Left renal pelvis (tissue), 4 donors: ENCODE results near the gene LAMA5. TPM values are rescaled to one million over a fixed set of nuclear protein-coding genes. Genes with fewer than 3 reads are reported as not detected.
A peak's percentile ranks its signal among the peaks of the same experiment; 100 is the strongest.

Experiments used
- DNase-seq, 4 donors: peaks; one replicate each; pipeline ENCODE4 v3.0.0-alpha.2; 2013; ENCODE audit warnings: low read depth in 4 of 4, low spot score in 3 of 4
- polyA plus RNA-seq, 4 donors: library from polyadenylated mRNA; unstranded; fragments of 120-200 nt; gene quantifications; one replicate each; pipeline ENCODE4 v1.2.1, GENCODE V29; 2013; ENCODE audit not compliant: insufficient read length in 4 of 4

LAMA5 gene, protein sequence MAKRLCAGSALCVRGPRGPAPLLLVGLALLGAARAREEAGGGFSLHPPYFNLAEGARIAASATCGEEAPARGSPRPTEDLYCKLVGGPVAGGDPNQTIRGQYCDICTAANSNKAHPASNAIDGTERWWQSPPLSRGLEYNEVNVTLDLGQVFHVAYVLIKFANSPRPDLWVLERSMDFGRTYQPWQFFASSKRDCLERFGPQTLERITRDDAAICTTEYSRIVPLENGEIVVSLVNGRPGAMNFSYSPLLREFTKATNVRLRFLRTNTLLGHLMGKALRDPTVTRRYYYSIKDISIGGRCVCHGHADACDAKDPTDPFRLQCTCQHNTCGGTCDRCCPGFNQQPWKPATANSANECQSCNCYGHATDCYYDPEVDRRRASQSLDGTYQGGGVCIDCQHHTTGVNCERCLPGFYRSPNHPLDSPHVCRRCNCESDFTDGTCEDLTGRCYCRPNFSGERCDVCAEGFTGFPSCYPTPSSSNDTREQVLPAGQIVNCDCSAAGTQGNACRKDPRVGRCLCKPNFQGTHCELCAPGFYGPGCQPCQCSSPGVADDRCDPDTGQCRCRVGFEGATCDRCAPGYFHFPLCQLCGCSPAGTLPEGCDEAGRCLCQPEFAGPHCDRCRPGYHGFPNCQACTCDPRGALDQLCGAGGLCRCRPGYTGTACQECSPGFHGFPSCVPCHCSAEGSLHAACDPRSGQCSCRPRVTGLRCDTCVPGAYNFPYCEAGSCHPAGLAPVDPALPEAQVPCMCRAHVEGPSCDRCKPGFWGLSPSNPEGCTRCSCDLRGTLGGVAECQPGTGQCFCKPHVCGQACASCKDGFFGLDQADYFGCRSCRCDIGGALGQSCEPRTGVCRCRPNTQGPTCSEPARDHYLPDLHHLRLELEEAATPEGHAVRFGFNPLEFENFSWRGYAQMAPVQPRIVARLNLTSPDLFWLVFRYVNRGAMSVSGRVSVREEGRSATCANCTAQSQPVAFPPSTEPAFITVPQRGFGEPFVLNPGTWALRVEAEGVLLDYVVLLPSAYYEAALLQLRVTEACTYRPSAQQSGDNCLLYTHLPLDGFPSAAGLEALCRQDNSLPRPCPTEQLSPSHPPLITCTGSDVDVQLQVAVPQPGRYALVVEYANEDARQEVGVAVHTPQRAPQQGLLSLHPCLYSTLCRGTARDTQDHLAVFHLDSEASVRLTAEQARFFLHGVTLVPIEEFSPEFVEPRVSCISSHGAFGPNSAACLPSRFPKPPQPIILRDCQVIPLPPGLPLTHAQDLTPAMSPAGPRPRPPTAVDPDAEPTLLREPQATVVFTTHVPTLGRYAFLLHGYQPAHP (N-terminal part only)
- 100 to 1,000 TPM in 2 of 4 donors, 10 to 100 TPM in 2; 32.0 to 182 (median 104) TPM for polyA plus RNA-seq

DNA sequence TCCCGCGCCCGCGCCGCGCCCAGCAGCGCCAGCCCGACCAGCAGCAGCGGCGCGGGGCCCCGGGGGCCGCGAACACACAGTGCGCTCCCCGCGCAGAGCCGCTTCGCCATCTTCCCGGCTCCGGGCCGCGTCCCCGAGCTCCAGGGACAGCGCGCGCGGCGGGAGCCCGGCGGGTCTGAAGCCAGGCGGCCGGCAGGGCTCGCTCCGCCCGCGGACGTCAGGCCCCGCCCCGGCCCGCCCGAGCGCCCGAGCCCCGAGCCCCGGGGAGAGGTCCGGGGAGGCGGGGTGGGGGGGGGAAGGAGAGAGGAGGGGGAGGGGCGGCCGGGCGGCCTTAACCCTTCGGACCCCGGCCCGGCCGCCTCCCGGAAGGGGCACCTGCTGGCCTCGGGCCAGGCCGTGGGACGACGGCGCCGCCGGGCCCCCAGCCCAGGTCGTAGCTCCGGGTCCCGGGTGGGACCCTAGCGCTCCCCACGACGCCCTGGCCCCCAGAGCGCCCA, at the start of gene LAMA5:
TSS of gene LAMA5 (minus strand) at position 177 of the 497 bp plus-strand sequence. CDS start at position 110, 67 bp downstream.
- DNase-seq, result no peak

DNA sequence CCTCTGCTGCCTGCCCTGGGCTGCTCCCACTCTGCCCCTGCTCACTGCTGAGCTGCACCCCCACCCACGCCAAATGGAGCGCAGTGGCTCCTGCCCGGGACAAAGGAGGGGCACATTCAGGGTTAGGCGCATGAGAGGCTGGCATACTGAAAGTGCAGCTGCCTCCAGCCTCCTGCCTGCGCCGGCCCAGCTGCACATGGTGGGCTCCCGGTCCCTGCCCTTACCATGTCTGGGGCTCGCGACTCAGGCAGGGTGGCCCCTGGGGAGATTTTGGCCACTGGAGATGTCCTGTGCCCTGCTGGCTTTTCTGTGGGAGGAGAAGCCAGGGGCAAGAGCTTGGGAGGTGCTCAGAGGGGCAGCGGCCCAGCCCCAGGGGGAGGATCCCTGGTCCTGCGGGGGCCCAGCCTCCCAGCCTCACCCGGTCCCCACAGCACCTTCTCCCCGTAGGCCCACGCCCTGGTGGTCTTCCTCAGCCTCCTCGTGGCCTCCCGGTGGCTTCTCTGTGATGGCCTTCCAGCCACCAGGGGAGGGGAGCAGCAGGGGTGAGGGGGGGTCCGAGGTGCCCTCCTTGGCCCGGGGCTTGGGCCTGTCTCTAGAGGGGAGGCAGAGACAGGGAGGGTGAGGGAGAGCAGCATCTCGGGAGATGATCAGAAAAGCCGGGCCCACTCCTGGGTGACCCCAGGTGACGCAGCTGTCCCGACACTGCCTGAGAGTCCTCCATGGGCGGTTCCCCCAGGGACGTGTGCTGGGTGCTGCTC, 48.4 kb upstream of the LAMA5 start:
- DNase-seq, result no peak

DNA sequence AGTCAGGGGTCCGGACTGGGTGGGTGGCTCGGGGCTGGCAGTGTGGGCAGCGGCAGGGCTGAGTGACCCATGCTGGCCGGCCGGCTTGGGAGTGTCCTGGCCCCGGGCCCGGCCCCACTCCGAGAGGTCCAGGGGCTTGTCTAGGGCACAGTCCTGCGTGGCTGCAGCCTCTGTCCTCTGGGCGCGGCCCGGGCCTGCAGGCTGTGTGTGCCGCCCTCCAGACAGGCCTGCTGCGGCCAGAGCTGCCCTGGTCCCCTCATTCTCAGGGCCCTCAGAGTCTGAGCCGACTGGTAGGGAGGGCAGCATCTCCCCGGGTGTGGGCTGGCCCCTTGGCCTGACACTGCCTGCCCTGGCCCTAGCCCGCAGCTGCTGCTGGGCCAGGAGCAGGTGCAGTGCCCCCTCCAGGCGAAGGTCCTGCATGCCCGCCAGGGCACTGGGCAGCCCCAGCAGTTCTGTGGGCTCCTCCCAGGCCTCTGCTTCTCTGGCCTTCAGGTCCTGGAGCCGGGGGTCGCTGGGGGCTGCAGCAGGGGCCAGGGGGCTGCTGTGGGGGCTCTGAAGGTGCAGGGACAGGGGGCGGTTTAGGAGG, 46.9 kb upstream of the LAMA5 start:
- no peak for DNase-seq

DNA sequence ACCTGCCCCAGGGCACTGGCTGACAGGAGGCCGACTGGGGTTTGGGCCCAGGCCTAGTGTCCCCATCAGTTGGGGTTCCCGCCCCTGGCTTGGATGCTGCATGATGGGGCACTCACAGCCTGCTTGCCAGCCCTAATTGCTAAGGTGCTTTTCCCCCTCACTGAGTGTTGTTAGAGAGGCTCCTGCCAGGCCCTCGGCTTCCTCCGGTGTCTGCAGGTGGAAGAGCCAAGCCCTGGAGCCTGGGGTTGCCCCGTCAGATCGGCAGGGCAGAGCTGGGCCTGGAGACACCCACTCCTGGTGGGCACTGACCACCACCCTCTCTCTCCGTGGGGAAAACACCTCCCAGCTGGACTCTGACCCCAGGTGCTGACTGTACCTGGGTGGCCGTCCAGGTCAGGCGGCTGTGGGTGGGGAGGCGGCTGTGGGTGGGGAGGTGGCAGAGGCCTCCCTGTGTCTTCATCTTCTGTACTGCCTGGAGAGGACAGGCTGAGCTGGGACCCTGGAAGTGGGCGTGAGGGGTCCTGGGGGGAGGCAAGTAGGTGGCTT, 46.0 kb upstream of the LAMA5 start:
- DNase-seq, result no peak

DNA sequence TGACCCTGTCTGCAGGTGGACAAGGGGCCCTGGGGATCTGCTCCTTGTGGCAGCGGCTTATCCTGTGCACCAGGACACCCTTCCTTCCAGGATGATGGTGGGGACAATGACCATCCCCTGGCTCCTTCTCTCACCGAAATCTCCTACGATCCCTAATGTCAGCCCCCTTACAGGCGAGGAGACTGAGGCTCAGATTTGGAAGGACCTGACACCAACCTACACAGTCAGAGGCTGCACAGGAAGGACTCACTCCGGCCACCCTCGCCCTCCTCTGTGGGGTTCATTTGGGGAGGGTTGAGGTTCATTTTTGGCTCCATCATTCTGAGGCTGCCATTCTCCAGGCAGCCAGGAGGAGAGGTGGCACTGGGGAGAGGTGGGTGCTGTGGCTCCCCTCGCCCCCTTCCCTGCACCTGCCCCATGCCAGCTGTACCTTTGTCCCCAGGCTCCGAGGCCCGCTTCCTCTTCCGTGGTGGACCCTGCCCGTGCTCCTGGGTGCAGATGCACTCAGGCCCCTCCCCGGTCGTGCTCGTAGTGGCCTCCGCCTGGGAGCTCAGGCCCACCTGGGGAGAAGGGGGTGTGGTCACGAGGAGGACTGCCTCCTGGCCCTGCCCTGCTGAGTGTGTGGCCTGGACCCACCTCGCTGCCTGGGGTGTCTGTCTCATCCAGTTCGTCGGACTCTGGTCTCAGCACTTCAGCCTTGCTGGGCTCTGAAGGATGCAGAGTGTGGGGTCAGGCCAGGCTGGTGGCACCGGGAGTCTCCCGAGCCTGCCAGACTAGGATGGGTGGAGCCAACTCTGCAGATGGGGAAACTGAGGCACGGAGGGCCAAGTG, 45.3 kb upstream of the LAMA5 start:
- no peak for DNase-seq

DNA sequence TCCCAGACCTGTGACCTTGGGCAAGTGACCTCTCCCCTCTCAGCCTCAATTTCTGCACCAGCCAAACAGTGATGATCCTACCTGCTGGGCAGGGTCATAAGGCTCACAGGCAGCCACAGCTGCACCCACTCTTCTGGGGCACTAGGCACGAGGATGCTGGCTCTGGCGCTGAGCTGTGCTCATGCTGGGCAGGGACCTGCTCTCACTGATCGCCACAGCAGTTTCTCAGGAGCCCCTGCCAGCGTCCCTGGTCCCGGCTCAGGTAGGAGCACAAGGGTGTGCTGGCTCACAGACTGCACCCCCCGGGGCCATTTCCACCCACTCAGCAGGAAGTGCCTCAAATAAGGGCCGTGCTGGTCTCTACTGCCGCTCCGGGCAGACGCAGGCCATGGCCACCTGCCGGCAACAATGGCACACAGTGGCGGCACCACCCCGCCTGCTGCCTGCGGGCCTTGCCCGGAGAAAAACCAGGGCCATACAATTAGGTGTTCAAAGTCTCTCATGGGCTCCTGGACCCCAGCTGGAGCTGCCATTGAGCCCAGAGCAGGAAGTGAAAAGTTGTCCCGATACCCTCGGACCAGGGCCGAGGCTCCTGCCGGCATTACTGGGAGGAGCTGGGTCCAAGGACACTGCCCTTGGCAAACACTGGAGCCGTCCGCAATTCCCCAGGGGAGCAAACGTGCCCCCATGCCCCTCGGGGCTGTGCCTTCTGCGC, 44.5 kb upstream of the LAMA5 start:
- no peak for DNase-seq

DNA sequence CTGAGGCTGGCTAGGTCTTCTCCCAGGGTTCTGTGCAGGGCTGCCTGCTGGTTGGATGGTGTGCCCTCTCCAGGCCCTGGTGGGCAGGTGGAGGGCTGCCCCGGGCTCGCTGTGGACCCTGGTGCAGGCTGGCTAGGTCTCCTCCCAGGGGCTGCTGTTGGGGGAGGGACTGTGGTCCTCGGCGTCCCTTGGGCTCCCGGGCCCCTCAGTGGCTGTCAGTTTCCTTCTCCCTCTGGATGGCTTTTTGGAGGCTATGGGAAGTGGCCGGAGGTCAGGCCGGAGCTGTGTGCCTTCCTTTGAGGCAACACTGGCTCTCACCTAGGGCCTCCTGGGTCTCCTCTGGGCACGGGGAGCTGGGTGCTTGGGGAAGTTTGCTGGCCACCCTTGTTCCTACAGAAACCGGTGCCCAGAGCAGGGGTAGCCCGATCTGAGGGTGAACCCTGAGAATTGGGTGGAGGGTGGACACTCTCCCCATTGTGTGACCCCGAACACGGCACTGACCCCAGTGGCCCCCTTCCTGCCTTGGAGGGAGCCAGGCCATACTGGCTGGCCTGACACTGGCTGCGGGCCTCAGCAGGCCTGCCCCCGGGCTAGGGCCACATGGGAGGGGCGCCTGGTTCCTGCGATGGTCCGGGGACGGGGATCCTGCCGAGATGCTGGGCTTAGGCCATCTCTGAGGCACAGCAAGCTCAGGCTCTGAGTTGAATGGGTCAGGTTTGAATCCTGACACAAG, 43.8 kb upstream of the LAMA5 start:
- DNase-seq, result no peak

DNA sequence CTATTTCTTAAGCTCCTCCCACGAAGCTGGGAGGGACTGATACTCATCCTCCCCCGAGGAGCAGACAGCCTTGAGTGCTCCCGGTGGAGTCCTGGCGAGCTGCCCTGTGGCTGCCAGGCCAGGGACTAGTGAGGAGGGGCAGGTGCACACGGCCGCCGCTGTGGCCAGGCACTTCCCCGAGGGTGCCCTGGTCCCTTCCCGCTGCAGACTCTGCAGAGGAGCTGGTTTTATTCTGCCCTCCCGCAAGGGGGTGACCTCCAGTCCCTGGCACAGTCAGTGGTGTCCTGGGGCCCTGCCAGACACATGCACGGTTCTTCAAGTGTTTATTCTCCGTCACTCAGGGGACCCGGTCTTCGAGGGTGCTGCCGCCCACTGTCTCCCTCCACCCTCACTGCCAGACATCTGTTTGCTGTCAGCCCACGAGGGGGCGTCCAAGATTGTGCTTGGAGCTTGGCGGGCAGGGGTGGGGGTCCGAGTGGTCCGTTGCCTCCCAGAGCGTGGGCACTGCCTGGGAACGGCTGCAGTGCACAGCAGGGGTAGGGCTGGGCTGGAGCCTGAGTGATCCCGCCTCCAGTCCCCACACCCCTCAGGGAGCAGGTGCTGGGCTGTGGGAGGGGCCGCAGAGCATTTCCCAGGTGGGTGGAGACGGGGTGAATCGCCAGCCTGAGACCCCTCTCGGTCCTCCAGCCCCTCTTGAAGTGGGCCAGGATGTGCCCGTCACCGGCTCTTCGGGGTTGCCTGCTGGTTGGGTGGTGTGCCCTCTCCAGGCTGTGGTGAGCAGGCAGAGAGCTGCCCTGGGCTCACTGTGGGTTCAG, 43.0 kb upstream of the LAMA5 start:
- DNase-seq, result peak in 1 of 4 donors; percentile 50

DNA sequence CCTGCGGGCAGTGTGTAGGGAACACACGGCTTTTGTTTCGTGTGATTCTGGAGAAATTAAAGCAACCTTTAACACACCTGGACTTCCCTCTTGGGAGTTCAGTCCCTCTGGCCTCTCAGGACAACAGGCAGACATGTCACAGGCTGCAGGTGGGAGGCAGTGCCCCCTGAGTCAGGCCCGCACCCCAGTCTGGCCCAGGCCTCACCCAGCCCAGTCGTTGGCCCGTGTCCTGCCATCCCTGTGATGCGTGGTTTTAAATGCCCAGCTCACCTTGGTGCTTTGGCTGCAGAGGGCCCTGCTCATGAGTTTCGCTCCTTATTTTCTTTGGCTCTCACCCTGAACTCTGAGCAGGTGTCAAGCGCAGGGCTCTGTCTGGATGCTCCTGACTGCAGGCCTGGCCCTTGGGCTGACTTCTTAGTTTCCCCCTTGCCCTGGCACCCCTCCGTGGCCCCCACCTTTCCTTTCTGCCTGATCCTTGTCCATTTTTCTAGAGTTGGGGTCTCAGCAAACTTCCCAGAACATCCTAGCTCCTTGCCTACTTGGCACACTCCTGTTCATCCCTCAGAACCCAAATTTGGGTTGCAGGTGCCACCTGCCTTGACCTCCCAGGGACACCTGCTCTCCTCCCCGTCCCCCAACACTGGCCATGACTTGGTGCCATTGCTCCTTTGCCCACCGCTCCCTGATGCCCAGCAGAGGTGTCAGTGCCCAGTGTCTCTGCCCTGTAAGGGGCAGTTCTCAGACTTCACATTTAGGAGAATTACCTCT, 42.2 kb upstream of the LAMA5 start:
- DNase-seq, result no peak

DNA sequence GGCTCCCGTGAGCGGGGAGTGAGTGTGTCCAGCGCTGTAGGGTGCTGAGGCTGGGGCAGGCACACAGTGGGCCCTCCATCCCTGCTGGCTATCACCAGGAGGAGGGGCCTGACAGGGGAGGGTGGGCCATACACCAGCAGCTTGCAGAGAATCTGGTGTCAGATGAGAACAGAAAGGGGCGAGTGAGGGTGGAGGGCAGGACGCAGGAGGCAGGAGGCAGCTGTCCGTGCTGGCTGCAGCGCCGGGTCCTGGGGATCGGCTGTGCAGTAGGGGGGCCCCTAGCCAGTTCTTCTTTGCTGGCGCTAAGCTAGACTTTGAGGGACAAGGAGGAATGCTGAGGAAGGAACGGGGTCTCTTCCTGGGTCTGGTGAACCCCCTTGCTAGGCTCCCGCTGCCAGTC, 41.5 kb upstream of the LAMA5 start:
- no peak for DNase-seq

DNA sequence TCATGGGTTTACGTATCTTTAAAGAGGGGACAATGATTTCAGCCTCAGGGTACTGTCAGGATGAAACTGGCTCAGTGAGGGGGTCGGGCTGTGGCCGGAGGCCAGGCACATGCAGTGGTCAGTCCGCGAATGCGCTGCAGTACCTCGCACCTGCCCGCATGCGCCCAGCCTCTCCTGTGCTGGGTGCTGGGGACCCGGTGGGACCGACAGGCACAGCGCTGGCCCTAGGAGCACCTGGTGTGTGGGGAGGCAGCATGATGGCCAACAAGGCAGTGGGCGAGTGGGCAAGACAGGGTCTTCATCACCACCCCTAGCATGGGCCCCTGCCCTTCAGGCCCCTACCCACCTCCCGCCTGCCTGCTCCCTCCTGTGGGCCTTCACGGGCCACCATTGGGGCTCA, 40.9 kb upstream of the LAMA5 start:
- DNase-seq, result no peak

DNA sequence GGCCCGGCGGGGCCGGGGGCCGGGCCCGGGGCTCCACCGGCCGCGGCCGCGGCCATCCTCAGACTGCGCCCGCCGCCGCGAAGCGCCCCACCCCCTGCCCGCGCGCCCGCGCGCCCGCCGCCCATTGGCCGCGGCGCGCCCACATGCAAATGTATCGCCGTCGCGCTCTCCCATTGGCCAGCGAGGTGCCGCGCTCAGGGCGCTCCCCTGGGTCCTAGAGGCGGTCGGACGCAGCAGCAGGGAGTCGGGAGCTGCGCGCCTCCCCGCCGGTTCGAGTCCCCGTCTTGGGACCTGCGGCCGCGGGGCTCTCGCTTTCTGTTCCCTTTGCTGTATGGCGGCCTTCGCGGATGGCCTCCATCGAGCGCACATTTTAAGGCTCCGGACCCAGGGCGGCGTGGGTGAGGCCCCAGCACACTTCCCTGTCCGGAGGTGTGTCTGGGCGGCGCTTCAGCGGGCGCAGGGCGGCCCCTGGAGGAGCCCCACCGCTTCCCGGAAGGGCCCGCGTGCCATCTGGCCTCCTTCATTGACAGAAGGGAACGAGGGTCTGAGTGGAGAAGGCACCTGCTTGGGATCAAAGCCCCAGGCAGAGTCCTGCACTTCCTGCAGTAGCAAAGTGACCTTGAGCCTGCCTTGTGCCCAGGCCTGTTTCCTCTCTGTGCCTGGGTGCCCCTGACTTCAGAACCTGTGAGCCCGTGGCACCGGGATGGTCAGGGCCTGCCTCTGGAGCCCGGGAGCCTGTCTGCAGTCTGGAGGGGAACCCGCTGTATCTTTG, 40.3 kb upstream of the LAMA5 start, which contains the start of gene CABLES2:
TSS of gene CABLES2 (minus strand) at position 65 of the 772 bp plus-strand sequence. CDS start at position 56, 9 bp downstream.
- peak; percentile 69 to 87 (median 82) for DNase-seq

DNA sequence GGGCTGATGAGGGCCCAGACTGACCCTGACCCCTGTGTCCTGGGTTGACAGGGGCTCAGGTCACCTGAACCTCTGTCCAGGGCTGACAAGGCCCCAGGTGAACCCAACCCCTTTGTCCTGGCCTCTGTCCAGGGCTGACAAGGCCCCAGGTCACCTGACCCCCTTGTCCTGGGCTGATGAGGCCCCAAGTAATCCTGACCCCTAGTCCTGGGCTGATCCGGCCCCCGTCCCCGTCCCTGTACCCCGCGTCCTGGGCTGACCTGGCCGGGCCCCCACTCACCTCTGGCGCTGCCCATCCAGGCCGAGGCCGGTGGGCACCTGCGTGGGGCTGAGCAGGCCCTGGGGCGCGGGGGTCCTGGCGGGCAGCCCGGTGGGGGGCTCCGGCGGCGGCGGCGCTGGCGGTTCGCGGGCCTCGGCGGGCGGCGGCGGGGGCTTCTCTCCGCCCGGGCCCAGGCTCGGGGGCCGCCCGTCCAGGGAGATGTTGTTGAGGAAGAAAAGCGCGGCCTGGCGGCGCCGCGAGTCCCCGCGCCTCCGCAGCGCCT, 39.6 kb upstream of the LAMA5 start:
- no peak for DNase-seq

DNA sequence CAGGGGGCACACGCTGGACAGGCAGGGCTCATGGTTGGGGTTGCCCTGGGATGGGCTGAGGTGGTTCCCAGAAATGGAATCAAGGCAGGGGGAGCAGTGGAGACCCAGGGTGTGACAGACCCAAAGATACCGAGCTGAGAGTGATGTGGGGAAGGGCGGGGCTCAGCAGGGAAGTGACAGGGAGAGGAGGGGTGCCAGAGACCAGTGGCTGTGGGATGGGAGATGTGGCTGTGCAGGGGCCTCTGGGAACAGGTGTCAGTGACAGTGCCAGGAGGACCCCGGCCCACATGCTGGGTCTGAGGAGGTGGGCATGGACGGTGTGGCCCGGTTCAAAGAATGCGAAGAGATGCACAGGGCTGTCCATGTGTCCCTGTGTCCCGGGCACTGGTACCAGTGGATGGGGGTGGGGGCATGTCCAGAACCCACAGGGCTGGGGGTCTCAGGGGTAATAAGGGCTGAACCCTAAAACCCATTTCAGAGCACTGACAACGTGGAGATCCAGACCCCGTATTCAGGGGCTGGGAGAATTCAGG, 38.9 kb upstream of the LAMA5 start:
- DNase-seq, result no peak
